COR-L47 (cell line): Measurements from ENCODE around the gene PRKCB.
"Not testable (repeated sequence)": the region's sequence is repeated elsewhere in the genome, so short reads cannot be mapped to it uniquely, and the experiment has no call there.

Experiments
- DNase-seq: peaks from one replicate; lab custom pipeline; 2025; lab: John Stamatoyannopoulos, UW

The PRKCB gene

DNA sequence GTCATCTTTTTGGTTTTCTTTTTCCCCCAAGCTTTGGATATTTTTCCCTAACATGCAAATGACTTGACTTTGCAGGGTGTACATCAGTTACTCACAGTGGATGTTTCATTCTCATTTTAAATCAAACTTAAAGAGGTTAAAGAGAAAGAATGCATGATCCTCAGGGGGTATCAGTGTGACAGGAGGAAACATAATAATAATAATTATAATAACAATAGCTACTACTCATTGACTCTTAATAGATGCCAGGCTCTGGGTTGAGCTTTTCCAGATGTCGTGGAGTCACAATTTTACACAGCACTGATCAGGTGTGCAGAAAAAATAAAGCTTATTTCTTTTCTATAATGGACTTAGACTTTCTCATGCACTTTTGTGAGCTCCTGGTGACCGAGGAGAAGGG lies 263.1 kb downstream of the PRKCB start:
- no peak for DNase-seq

GRCh38 chr16:24101431-24101830 lies 265.6 kb downstream of the PRKCB start:
- no peak for DNase-seq

DNA sequence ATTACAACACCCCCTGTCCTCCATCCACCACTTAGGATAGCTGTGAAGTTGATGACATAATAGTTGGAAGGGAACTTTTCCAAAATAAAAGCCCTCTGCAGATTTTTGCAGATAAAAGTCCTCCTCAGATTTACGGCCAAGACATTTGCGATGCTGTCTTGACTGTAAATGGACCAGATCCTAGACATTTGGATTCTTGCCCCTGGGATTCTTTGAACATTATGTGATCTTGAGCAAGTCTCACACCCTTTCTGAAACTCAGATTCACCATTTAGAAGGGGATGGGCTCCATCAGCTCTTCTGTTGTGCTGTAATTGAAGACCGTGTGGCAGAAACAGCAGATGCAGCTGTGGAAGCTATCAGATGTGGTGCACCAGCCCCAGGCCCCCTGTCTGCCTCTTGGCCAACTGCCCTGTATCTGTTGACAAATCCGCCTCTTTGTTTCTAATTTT lies 266.5 kb downstream of the PRKCB start:
- peak; percentile 3 for DNase-seq

- not testable (repeated sequence) for DNase-seq
Observed at GRCh38 chr16:24105471-24105870, 269.7 kb downstream of the PRKCB start.

DNA sequence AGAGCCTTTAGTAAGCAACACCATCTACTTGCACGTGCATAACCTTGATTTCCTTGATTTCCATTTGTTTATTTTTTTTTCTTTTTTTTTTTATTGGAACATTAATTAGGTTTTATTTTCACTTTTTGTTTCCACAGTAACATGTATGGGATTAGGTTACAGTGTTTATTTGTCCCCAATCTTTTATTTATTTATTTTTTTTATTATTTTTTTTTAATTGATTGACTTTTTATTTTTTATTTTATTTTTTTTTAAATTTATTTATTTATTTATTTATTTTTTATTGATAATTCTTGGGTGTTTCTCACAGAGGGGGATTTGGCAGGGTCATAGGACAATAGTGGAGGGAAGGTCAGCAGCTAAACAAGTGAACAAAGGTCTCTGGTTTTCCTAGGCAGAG lies 272.3 kb downstream of the PRKCB start:
- DNase-seq: not testable (repeated sequence)

GRCh38 chr16:24111724-24112302 lies 276.0 kb downstream of the PRKCB start:
- DNase-seq: no peak

DNA sequence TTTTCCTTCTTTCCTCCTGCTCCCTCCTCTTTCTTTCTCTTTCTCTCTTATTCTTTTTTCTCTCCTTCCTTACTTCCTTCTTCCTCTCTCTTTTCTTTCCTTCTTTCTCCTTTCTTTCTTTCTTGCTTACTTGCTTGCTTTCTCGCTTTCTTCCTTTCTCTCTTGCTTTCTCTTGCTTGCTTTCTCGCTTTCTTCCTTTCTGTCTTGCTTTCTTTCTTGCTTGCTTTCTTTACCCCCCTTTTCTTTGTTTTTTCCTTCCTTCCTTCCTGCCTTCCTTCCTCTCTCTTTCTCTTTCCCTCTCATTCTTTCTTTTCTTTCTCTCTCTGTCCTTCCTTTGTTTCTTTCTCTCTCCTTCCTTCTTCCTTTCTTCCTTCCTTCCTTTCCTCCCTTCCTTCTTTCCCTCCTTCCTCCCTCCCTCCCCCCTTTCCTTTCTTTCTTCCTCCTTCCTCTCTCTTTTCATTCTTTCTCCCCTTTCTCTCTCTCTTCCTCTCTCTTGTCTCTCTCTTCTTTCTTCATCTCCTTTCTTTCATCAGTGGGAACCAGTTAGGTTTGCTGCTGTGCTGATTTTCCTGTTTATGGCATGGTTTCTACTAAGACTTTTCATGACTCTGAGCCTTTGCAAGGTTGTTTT lies 277.4 kb downstream of the PRKCB start:
- DNase-seq: no peak

DNA sequence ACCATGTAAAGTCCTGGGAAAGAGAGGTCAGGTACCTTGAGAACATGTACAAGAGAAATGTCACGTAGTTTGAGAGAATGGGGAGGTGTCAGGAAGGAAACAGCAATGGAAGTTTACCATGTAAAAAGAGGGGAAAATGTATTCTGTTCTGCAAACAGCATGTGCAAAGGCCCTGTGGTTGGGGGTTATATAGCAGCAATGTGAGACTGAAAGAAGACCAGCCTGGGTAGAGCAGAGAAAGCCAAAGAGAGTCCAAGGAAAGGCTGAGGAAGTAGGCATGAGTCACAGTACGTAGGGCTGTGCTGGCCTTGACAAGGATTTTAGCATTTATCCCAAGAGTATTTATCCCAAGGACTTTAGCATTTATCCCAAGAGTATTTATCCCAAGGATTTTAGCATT lies 279.1 kb downstream of the PRKCB start:
- DNase-seq: no peak

DNA sequence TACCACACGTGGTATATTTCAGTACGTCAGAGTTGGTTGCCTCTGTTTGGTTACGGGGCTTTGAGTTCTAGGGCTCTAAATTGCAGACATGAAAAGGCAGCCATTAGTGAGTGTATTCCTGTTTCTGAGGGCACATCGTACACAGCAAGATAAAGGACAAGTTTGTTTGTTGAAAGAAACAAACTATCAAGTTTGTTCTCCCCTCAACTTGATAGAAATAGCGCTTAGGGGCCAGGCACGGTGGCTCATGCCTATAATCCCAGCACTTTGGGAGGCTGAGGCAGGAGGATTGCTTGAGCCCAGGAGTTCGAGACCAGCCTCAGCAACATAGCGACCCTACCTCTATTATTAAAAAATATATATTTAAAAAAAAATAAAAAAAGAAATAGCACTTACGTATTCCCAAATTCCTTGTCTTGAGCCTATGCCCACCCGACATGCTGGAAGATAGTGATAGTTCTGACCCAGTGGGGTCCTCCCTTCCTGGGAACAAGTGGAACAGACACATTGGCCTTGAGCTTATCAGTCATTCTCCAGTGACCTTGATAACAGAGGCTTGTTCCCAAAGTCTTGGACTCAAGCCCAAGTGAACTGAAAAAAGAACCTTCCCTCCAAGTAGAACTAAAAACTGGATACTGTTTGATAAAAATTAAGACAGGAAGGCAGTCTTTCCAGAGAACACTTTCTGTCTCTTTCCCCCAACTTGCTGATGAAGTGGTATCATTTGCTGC lies 280.4 kb downstream of the PRKCB start:
- DNase-seq: no peak

DNA sequence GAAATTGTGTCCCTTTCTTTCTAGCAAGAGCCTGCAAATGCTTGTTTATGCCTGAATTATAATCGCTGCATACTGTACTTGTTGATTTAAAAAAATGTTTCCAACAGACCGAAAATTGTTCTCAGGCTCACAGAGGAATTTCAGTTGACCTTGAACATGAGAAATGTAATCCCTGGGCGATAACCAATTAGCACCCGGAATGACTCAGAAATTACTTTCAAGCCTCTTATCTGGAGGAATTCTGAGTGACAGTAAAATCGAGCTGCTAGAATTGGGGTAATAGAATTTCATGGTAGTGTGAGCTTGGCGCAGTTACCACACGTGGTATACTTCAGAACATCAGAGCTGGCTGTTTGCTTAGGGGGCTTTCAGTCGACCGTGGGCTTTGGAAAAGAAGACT lies 281.2 kb downstream of the PRKCB start:
- no peak for DNase-seq

DNA sequence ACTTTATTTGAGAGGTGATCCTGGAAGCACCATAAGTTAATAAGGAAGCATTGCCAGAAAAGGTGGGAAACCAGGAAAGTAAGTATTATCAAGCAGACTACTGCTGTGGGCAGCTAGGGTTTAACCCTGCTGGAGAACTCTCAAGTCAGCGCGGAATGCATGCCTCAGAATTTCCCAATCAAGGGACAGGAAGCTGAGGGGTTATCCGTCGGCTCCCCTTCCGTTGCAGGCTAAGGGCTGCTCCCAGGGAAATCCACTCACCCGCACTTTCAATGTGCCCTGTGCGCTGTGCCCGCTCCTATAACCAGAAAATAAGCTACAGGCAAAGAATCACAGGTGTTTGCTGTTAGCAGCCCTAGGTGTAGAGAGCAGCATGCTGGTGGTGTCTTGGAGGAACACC lies 281.9 kb downstream of the PRKCB start:
- DNase-seq: no peak

DNA sequence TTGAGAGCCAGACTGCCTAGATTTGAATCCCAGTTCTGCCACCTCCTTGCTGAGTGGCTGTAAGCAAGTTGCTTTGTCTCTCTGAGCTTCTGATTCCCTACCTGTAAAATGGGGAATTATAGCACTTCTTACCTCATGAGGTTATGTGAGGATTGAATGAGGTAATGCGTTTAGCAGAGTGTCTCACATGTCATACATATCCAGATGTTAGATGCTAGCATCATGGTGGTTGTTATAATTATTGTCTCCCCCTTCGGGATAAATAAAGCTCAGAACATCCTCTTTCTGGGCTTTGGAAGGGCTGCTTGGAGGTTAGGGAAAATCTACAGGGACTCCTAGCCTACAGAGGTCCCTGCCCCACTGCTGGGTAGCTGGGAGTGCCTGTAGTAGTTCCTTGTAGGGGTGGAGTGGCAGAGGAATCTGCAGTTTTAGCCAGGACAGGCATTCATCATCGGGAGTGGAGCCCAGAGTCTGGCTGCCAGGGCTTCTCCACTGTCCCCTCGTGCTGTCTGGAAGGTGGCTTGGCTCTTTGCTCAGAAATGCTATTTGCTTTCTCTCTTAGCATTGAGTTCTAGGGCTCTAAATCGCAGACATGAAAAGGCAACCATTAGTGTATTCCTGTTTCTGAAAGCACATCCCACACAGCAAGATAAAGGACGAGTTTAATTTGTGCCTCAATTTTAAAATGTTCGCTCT lies 282.5 kb downstream of the PRKCB start:
- DNase-seq: no peak

DNA sequence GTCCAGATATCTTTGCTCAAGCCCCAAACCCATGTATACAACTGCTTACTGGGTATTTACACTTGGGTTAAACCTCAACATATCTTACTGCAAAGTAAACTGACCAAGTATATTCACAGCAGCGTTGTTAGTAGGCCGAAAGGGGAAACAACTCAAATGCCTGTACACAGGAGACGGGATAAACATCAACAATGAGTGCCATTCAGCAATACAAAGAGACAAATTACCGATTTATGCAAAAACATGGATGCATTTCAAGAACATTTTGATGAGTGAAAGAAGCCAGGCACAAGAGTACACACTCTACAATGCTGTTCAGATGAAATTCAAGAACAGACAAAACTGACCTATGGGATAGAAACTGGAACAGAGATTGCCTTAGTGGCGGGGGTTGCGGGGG lies 284.0 kb downstream of the PRKCB start:
- no peak for DNase-seq

- DNase-seq: no peak
Observed at GRCh38 chr16:24123275-24123674, 287.5 kb downstream of the PRKCB start.

GRCh38 chr16:24124291-24124690 lies 288.5 kb downstream of the PRKCB start:
- no peak for DNase-seq

- no peak for DNase-seq
Observed at GRCh38 chr16:24125214-24125613, 289.4 kb downstream of the PRKCB start.

DNA sequence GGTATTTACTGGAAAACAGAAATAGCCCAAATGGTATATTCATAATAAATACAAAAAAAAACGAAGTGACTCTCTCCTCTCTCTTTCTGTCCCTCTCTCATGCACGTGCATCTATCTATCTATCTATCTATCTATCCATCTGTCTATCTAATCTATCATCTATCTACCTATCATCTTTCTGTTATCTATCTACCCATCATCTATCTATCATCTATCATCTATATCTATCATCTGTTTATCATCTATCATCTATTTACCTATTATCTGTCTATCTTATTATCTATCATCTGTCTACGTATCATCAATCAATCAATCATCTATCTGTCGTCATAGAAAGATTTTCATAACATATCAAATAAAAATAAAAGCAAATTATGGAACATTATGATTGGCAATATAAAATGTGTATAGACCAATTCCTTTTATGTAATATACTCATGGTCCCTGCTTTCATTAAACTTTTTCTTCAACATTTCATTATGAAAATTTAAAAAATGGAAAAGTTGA lies 293.7 kb downstream of the PRKCB start:
- DNase-seq: no peak

GRCh38 chr16:24130494-24131085 lies 294.8 kb downstream of the PRKCB start:
- no peak for DNase-seq

GRCh38 chr16:24131294-24131693 lies 295.5 kb downstream of the PRKCB start:
- DNase-seq: no peak

- DNase-seq: no peak
Observed at GRCh38 chr16:24132048-24132796, 296.4 kb downstream of the PRKCB start.

GRCh38 chr16:24132797-24133155 lies 297.0 kb downstream of the PRKCB start:
- no peak for DNase-seq
